KG1 (cell line): ENCODE measurements around the gene ADAMTS10.
"Not testable (repeated sequence)": the region's sequence is repeated elsewhere in the genome, so short reads cannot be mapped to it uniquely, and the experiment has no call there.

Experiments
- DNase-seq: peaks from one replicate; lab custom pipeline; 2025; lab: John Stamatoyannopoulos, UW

The ADAMTS10 gene

DNA sequence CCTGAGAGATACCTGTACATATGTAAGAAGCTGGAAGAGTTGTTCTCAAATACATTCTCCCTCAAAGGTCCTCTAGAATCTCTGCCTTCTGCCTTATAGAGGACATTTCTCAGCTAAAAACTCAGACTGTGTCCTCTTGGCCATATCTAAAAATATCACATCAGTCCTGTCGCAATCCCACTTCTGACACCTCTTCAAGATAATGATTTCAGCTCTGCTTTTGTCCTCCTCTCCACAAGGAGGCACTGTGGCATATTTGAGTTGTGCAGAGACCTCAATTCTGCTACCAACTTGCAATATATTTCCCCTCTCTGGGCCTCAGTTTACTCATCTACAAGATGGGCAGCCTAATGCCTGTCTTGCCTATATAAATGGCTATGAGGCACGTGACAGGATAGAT lies 16.6 kb downstream of the ADAMTS10 start:
- DNase-seq, result no peak

GRCh38 chr19:8592231-8593009 lies 18.1 kb downstream of the ADAMTS10 start:
- DNase-seq, result peak; percentile 80

DNA sequence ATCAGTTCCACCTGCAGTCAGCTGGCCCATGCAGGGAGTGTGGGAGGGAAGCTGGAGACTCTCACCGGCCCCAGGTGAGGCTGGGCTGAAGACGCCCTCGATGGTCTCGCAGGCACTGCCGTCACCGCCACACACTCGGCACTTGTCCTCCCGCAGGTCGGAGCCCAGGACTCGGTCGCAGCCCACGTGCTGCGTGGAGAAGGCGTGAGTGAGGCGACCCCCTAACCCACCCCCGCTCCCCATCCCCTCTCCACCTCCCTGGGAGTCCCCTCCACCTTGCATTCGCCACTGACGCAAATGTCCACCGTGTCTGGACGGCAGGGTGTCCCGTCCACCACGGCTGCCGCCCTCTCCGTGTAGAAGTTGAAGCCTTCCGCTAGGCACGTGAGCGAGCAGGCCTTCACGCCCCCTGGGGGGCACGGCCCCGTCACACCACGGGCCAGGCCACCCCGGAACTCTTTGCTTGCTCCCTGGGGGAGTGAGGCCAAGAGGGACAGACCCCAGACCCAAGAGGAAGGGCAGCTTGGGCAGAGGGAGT lies 21.3 kb downstream of the ADAMTS10 start:
- no peak for DNase-seq

GRCh38 chr19:8585894-8586750 lies 24.4 kb downstream of the ADAMTS10 start:
- no peak for DNase-seq

DNA sequence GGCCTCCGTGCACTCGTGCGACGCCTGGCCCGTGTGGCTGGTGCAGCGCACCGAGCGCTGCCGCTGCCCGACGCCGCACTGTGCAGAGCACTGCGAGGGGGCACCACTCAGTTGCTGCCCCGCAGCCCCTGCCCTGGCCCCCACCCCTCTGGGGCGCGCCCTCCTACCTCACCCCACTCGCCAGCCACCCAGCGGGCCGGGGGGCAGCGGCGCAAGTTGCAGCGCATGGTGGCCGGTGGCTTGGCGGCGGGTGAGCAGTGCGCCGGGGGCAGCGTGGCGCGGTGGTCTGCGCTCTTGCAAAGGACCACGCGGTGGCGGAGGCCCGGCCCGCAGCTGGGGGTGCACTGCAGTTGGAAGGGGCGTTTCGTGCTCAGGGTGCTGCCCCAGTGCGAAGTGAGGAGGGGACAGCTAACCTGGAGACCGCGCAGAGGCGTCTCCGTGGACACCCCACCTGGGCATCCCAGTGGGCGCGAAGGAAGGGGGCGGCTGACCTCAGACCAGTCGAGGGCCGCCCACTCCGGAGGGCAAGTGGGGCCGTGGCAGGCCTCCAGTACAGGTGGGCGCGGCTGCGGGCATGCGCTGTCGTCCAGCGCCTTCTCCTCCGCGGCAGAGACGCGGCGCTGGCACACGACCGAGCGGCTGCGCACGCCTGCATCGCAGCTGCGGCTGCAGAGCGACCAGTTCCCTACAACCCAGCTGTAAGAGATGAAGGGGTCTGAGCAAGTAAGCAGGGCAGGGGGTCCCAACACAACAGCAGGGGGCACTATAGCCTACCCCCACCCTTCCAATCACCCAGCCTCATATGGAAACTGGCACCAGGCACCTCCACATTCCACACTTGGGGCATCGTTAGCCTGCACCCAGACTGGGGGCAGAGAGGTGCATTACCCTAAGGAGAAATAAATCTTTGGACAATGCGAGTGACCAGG lies 25.3 kb downstream of the ADAMTS10 start:
- no peak for DNase-seq

GRCh38 chr19:8580710-8581281 lies 29.7 kb downstream of the ADAMTS10 start:
- DNase-seq, result peak; percentile 49

- DNase-seq, result peak; percentile 39
These were observed 31.8 kb downstream of the ADAMTS10 start for GRCh38 chr19:8578642-8579265.

GRCh38 chr19:8577741-8578140 lies 32.8 kb downstream of the ADAMTS10 start:
- no peak for DNase-seq

GRCh38 chr19:8577247-8577646 lies 33.3 kb downstream of the ADAMTS10 start, which contains the start of gene MYO1F:
MYO1F (minus strand) TSS chr19:8577442; CDS start chr19:8577309, 133 bp downstream.
- DNase-seq, result no peak

DNA sequence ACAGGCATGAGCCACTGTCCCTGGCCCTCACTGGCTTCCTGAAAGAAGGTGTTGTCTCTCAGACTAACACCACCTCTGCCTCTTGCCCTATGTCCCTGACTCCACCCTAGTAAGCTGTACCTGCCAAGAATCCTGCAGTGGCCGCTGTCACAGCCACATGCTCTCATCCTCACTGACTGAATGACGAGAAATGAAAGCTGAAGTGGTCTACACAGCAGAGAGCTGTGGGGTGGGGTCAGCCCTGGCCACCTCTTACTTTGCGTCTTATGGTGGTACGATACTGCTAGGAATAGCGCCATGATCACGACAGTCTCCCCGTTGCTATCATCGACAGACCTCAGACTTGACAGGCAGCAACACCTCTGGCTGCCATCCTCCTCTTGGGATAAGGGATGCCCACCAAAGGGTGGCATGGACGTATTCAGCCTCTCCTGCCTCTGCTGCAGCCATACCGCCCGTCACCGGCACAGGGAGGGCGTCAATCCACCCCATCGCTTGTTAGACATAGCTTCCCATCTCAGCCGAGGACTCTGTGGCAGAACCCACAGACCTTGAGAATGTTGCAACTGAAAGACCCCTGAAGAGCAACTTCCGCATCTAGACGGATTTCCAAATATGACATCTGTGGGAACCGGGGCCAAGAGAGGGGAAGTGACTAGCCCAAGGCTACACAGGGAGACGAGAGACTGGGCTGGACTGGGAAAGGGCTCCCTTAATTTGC lies 34.1 kb downstream of the ADAMTS10 start:
- peak; percentile 23 for DNase-seq

DNA sequence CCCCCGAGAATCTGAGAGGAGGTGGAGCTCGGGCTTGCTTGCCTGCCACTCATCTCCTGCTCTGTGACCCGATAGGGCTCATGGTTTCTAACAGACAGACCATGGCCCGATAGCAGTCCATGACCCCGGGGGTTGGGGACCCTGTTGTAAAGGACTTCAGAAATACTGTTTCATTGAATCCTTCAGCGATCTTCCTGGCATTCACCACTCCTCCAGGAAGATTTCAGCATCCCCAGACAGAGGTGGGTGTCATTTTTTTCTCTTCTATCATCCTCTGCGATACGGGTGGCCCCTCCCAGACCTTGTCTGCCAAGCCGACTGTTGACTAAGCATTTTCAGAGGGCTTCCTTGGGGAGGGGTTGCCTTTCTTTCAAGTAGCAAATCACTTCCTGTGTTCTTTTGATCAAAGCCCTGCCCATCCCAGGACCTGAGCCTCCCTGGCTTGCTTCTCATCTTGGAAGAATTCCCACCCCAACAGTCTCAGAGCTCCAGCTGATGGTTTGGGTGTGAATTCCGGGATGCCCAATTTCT lies 35.0 kb downstream of the ADAMTS10 start:
- no peak for DNase-seq

DNA sequence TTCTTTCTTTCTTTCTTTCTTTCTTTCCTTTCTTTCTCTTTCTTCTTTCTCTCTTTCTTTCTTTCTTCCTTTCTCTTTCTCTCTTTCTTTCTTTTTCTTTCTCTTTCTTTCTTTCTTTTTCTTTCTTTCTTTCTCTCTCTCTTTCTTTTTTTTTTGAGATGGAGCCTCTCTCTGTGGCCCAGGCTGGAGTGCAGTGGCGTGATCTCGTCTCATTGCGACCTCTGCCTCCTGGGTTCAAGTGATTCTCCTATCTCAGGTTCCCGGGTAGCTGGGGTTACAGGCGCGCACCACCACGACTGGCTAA lies 35.9 kb downstream of the ADAMTS10 start:
- not testable (repeated sequence) for DNase-seq

- no peak for DNase-seq
These were observed 37.2 kb downstream of the ADAMTS10 start for GRCh38 chr19:8573316-8573715.

- peak; percentile 78 for DNase-seq
These were observed 39.5 kb downstream of the ADAMTS10 start for GRCh38 chr19:8571006-8571411.

DNA sequence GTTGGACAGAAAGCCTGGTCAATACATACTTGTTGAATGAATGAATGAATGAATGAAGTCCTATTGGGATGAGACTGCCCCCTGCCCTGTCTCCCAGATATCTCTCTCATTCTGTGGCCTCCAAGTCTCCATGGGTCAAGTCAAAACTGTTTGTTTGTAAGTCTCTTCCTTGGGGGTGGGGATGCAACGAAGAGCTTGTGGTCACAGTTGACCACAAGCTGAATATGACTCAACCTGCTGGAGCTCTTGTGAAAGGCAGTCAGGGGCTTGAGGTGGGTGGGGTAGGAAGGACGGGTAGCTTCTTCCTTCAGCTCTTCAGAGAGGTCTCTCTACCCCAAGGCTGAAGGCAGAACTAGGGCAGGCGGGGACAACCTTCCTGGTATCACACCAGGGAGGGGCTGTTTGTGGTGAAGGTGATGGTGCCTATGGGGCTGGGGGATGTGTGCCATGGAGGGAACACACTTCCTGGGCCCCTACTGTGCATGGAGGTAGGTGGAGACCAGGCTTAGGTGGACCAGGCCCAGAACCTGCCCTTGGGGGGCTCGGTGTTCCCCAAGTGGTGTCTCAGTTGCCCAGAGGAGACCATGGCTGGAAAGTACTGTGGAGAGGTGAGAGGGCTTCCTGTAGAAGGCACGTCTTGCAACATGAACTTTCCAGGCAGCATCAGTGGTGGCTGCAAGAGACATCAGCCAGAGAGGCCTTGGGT lies 41.3 kb downstream of the ADAMTS10 start:
- DNase-seq, result peak; percentile 83

- DNase-seq, result no peak
These were observed 42.9 kb downstream of the ADAMTS10 start for GRCh38 chr19:8567522-8568172.

GRCh38 chr19:8566855-8567254 lies 43.7 kb downstream of the ADAMTS10 start:
- DNase-seq, result no peak

DNA sequence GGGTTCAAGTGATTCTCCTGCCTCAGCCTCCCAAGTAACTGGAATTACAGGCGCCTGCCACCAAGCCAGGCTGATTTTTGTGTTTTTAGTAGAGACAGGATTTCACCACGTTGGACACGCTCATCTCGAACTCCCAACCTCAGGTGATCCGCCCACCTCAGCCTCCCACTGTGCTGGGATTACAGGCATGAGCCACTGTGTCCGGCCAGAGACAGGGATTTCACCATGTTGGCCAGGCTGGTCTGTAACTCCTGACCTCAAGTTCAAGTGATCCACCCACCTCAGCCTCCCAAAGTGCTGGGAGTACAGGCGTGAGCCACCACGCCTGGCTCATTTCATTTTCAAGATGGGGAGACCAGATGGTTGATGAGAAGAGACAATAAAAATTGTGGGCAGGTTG lies 45.6 kb downstream of the ADAMTS10 start:
- DNase-seq, result not testable (repeated sequence)
